Fibroblast of skin of right quadriceps (primary cell): ENCODE measurements around the gene CCDC83.
A peak's percentile ranks its signal among the peaks of the same experiment; 100 is the strongest.
"Not testable (repeated sequence)": the region's sequence is repeated elsewhere in the genome, so short reads cannot be mapped to it uniquely, and the experiment has no call there.

Source experiments
- DNase-seq: peaks from one replicate; pipeline ENCODE4 v3.0.0-alpha.2; 2013

The CCDC83 gene

GRCh38 chr11:85889676-85890579 is 34.7 kb downstream of the CCDC83 start:
- DNase-seq: peak; percentile 74

- no peak for DNase-seq
Observed at GRCh38 chr11:85893395-85893794, 38.2 kb downstream of the CCDC83 start.

- no peak for DNase-seq
Observed at GRCh38 chr11:85896876-85897275, 41.7 kb downstream of the CCDC83 start.

GRCh38 chr11:85898456-85898855 is 43.3 kb downstream of the CCDC83 start:
- no peak for DNase-seq

GRCh38 chr11:85902353-85902752 is 47.2 kb downstream of the CCDC83 start:
- no peak for DNase-seq

GRCh38 chr11:85903406-85903805 is 48.2 kb downstream of the CCDC83 start:
- no peak for DNase-seq

- no peak for DNase-seq
Observed at GRCh38 chr11:85903811-85904210, 48.6 kb downstream of the CCDC83 start.

- DNase-seq: no peak
Observed at GRCh38 chr11:85912414-85912813, 57.2 kb downstream of the CCDC83 start.

- no peak for DNase-seq
Observed at GRCh38 chr11:85913513-85913912, 58.3 kb downstream of the CCDC83 start.

GRCh38 chr11:85914425-85914824 is 59.2 kb downstream of the CCDC83 start:
- no peak for DNase-seq

- DNase-seq: peak; percentile 48
Observed at GRCh38 chr11:85918910-85919794, 64.0 kb downstream of the CCDC83 start.

GRCh38 chr11:85922367-85922766 is 67.2 kb downstream of the CCDC83 start:
- DNase-seq: no peak

GRCh38 chr11:85923455-85923854 is 68.3 kb downstream of the CCDC83 start:
- no peak for DNase-seq

GRCh38 chr11:85926653-85927214 is 71.6 kb downstream of the CCDC83 start:
- not testable (repeated sequence) for DNase-seq

- DNase-seq: no peak
Observed at GRCh38 chr11:85930879-85931366, 75.7 kb downstream of the CCDC83 start.

GRCh38 chr11:85934596-85935169 is 79.5 kb downstream of the CCDC83 start:
- DNase-seq: no peak

GRCh38 chr11:85935751-85936150 is 80.6 kb downstream of the CCDC83 start:
- DNase-seq: no peak

GRCh38 chr11:85937835-85938234 is 82.7 kb downstream of the CCDC83 start:
- no peak for DNase-seq

GRCh38 chr11:85939099-85940015 is 84.2 kb downstream of the CCDC83 start:
- DNase-seq: no peak

- DNase-seq: peak; percentile 57
Observed at GRCh38 chr11:85941380-85941973, 86.3 kb downstream of the CCDC83 start.

- no peak for DNase-seq
Observed at GRCh38 chr11:85945296-85945695, 90.1 kb downstream of the CCDC83 start.
